GM19043 (cell line): ENCODE measurements around the gene SKOR1.

Experiments used
- ATAC-seq: cut with Tn5 transposase; IDR thresholded peaks from one replicate; pipeline ENCODE4 v1.9.1; 2021; ENCODE audit warnings: low read depth; ENCODE audit not compliant: unreplicated experiment

The SKOR1 gene

DNA sequence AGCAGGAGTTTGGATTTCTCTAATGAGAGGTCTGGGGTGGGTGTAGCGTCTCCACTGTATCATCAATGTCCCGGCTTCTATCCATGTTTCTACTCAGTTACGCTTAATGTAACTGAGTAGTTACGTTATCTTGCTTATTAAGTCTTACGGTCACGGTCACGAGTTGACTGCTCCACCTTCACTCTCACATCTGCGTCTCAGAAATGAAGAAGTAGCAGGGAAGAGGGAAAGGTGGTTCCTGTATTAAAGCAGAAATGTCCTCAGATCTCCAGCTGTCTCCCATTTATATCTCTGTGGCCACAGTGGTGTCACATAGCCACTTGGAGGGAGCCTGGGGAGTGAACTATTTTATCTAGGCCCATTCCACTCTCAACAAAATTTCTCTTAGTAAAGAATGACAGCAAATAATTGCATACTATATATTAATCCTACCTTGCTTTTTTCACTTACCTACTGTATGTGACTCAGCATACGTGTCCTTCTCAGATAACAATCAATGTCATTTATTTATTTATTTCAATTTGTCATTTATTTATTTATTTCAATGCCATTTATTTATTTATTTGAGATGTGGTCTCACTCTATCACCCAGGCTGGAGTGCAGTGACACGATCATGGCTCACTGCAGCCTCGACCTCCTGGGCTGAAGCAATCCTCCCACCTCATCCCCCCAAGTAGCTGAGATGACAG lies 54.3 kb downstream of the SKOR1 start:
- ATAC-seq: no peak

DNA sequence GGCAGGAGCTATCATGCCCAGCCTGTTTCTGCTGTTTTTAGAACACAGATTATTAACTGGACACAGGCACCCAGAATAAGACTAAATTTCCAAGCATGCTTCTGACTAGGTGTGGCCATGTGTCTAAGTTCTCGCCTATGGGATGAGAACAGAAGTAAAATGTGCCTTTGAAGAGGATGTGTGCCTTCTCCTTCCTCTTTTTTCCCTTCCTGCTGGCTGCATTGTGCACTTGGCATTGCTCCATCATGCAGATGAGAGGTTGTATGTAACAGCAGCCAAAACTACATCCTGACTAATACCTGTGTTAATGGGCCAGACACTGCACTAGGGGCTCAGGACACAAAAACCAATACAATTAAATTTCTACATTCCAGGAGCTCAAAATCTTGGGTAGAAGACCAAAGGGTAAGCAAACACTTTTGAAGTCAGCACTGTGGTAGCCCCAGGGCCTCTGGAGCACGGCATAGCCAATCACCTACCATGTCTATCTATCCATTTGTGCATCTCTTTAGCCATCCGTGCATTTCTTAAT lies 55.4 kb downstream of the SKOR1 start:
- ATAC-seq: no peak

DNA sequence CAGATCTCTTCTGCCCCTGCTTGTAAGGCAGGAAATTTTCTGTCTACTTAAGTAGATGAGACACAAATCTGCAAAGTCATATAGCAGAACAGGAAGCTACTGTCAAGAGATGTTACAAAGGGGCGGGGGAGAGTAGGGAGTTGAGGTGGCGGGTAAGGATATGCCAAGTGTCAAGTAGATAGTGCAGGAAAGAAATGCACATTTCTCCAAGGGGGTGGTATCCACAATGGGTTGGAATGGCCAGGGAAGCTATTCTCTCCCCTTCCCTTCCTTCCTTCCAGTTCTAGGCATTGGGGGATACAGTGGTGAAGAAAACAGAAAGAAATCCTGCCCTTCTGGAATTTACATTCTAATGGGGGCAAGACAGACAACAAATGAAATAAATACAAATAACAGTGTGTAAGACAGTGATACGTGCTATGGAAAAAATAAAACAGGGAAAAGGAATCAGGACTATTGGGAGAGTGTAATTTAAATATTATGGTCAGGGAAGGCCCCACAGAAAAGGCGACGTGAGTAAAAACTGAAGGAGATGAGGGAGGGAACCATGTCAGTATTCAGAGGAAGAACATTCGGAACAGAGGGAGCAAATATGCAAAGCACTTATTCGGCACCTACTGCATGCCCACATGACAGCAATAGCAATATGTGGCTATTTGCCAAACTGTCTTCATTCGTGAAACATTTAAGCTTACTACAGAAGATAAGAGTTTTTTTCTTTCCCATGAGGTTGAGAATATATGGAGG lies 57.4 kb downstream of the SKOR1 start:
- ATAC-seq: no peak

DNA sequence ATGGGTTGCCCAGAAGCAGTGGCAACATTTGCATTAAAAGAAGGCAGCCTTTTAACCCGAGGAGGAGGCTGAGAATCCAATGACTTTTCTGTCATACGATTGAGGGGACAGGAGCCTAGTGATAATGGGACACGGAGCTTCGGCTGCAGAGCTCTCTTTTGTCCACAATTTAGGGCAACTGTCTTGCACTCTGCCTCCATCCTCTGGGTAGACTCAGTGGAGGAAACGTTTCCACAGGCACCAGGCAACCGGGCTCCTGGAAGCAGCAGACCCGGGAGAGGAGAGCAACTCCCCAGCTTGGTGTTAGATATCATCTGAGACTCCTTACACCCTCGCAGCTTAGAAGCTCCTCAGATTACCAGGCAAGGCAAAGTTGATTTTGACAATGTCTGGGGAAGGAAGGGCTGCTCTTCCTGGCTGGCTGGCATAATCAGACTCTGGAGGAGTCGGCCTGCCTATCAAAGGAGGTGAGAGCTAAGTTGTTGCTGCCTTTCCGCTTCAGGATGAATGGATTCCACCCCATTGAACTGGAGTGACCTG lies 58.0 kb downstream of the SKOR1 start:
- ATAC-seq: no peak

DNA sequence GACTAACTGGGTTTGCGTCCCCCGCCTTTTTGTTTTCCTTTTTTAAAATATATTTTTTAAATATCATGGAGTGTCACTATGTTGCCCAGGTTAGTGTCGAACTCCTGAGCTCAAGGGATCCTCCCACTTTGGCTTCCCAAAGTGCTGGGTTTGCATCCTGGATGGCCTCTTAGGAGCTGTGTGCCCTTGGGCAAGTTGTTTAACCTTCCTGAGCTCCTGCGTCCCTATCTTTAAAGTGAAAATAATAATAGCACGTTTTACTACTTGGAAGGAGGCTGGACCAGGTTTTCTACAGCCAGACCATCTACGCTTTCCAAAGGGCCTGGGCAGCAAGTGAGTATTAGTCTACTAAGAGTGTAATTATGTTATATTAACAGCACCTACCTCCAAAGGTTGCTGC lies 58.7 kb downstream of the SKOR1 start:
- no peak for ATAC-seq
